HCT116 (cell line): ENCODE measurements around the gene PLEKHA5. TPM values are rescaled to one million over a fixed set of nuclear protein-coding genes. Genes with fewer than 3 reads are reported as not detected.

Source experiments
- ATAC-seq: fragments of 200-7000 bp; cut with Tn5 transposase; 2 replicates; pipeline ENCODE4 v1.9.1; 2020; ENCODE audit warnings: mild to moderate bottlenecking, moderate library complexity
- BruUV-seq: library from RNA; stranded (reverse); fragments of 400-500 nt; replicated peaks from 2 replicates; lab custom pipeline; 2021; lab: Mats Ljungman, UMichigan
- CTCF ChIA-PET: fragments of 300-600 bp; sonication (Branson Sonifier 250); formaldehyde crosslinking; loops from one replicate; lab custom pipeline; 2021; ENCODE audit warnings: antibody characterized with exemption; lab: Charles Lee
- POLR2A ChIA-PET: fragments of 300-600, 350-600 bp; sonication (Branson Sonifier 250); formaldehyde crosslinking; loops from one replicate; lab custom pipeline; 2021; ENCODE audit warnings: antibody characterized with exemption; lab: Charles Lee
- RAD21 ChIA-PET, 2 experiments: fragments of 300-600 bp; sonication (Branson Sonifier 250); formaldehyde crosslinking; loops; one replicate each; lab custom pipeline; 2023; ENCODE audit warnings: low total read pairs in 2 of 2; ENCODE audit not compliant: uncharacterized antibody in 2 of 2, unreplicated experiment in 2 of 2, low non-redundant PET in 1 of 2; lab: Charles Lee
- DNase-seq: peaks from one replicate; pipeline ENCODE4 v3.0.0-alpha.2; 2010; ENCODE audit warnings: low read depth, low spot score
- H2AFZ ChIP-seq: fragments of 200-600 bp; shearing (Covaris generic), sonication (generic); 2 replicates; pipeline ENCODE4 v1.6.1; 2017; ENCODE audit warnings: low read depth, mixed run types, mixed read lengths, antibody characterized with exemption, low read length; ENCODE audit not compliant: poor library complexity, severe bottlenecking
- H3K27ac ChIP-seq: 2 replicates; pipeline ENCODE4 v1.5.1; 2012; ENCODE audit warnings: low read depth, low read length
- H3K27me3 ChIP-seq: fragments of 200-600 bp; sonication (generic); 2 replicates; pipeline ENCODE4 v1.6.1; 2016; ENCODE audit warnings: mixed run types, low read length, mixed read lengths; ENCODE audit not compliant: insufficient read depth
- H3K36me3 ChIP-seq, 2 experiments: fragments of 200-500 bp in 1 of 2; fragments of 200-600 bp in 1 of 2; sonication (Bioruptor generic) in 1 of 2; sonication (generic) in 1 of 2; 2 replicates each; pipeline versions ENCODE4 v1.5.1 to v1.6.1; 2014 to 2016; ENCODE audit warnings: low read length in 2 of 2, inconsistent platforms in 1 of 2, mixed read lengths in 1 of 2, mixed run types in 1 of 2; ENCODE audit not compliant: insufficient read depth in 2 of 2, control insufficient read depth in 1 of 2
- H3K4me1 ChIP-seq, 2 experiments: fragments of 200-600 bp in 1 of 2; sonication (generic) in 1 of 2; 2 replicates each; pipeline versions ENCODE4 v1.5.1 to v1.6.1; 2012 to 2017; ENCODE audit warnings: low read length in 2 of 2, inconsistent platforms in 1 of 2, mild to moderate bottlenecking in 1 of 2, mixed read lengths in 1 of 2, mixed run types in 1 of 2, moderate library complexity in 1 of 2; ENCODE audit not compliant: insufficient read depth in 2 of 2, control insufficient read depth in 1 of 2
- H3K4me2 ChIP-seq: fragments of 200-600 bp; sonication (generic); 2 replicates; pipeline ENCODE4 v1.6.1; 2017; ENCODE audit warnings: mixed run types, low read length, mixed read lengths
- H3K4me3 ChIP-seq, 2 experiments: fragments of 200-600 bp in 1 of 2; sonication (generic) in 1 of 2; replicated peaks in 1 of 2; 2 replicates each; pipeline ENCODE4 v1.5.1; 2011 to 2016; ENCODE audit warnings: low read length in 2 of 2, control low read depth in 1 of 2, low read depth in 1 of 2, mild to moderate bottlenecking in 1 of 2, mixed read lengths in 1 of 2, mixed run types in 1 of 2
- H3K79me2 ChIP-seq: fragments of 200-600 bp; sonication (generic); 2 replicates; pipeline ENCODE4 v1.6.1; 2017; ENCODE audit warnings: mild to moderate bottlenecking, mixed run types, low read length, moderate library complexity, mixed read lengths; ENCODE audit not compliant: insufficient read depth
- H3K9ac ChIP-seq: fragments of 200-600 bp; sonication (generic); 2 replicates; pipeline ENCODE4 v1.6.1; 2016; ENCODE audit warnings: low read length, mixed read lengths
- H3K9me2 ChIP-seq: fragments of 200-600 bp; sonication (generic), shearing (Covaris generic); 2 replicates; pipeline ENCODE4 v1.6.1; 2017; ENCODE audit warnings: mixed run types, mild to moderate bottlenecking, moderate library complexity; ENCODE audit not compliant: insufficient read depth
- H3K9me3 ChIP-seq, 2 experiments: fragments of 200-500 bp in 1 of 2; fragments of 200-600 bp in 1 of 2; sonication (Bioruptor generic) in 1 of 2; sonication (generic) in 1 of 2; 2 replicates each; pipeline ENCODE4 v1.6.1; 2014 to 2017; ENCODE audit warnings: low read length in 2 of 2, mixed read lengths in 2 of 2, inconsistent platforms in 1 of 2, low read depth in 1 of 2, mild to moderate bottlenecking in 1 of 2, mixed run types in 1 of 2, moderate library complexity in 1 of 2; ENCODE audit not compliant: control insufficient read depth in 1 of 2, insufficient read depth in 1 of 2
- H4K20me1 ChIP-seq: fragments of 200-600 bp; sonication (generic), shearing (Covaris generic); 2 replicates; pipeline ENCODE4 v1.6.1; 2017; ENCODE audit warnings: mixed run types, mild to moderate bottlenecking, moderate library complexity; ENCODE audit not compliant: insufficient read depth
- CBX3 ChIP-seq: IDR thresholded peaks from 2 replicates; pipeline ENCODE4 v1.6.1; 2012; ENCODE audit warnings: low read depth
- EZH2phosphoT487 ChIP-seq: fragments of 200-600 bp; IDR thresholded peaks from 2 replicates; pipeline ENCODE4 v1.6.1; 2018; ENCODE audit warnings: antibody characterized with exemption, borderline replicate concordance
- JUND ChIP-seq: IDR thresholded peaks from 2 replicates; pipeline ENCODE4 v1.6.1; 2012
- POLR2AphosphoS5 ChIP-seq: IDR thresholded peaks from 2 replicates; pipeline ENCODE4 v1.6.1; 2011; ENCODE audit warnings: mild to moderate bottlenecking, low read depth, low read length, moderate library complexity
- SRF ChIP-seq: IDR thresholded peaks from 2 replicates; pipeline ENCODE4 v1.6.1; 2012; ENCODE audit warnings: low read depth
- TCF7L2 ChIP-seq: IDR thresholded peaks from 2 replicates; pipeline ENCODE4 v1.7.0; 2011; ENCODE audit warnings: borderline replicate concordance, inconsistent platforms; ENCODE audit not compliant: insufficient read depth, insufficient read length; ENCODE audit errors: extremely low read depth
- ZFX ChIP-seq: fragments of 450-650 bp; IDR thresholded peaks from 2 replicates; pipeline ENCODE4 v1.6.1; 2017
- intact Hi-C: fragments of 100-400 bp; cut with micrococcal nuclease; formaldehyde crosslinking; loops from 2 replicates; pipeline ENCODE4 v1.10.0; 2022
- total RNA-seq: library from RNA; stranded (reverse); gene quantifications from one replicate; pipeline ENCODE4 v1.2.1, GENCODE V29; 2021; ENCODE audit not compliant: unreplicated experiment

The PLEKHA5 gene
- total RNA-seq, 1 experiment from 2014 or later: 18.9 TPM

- RAD21 ChIA-PET: no interaction called here
- H3K27me3 ChIP-seq: no peaks in the 10 kb centered on the region
- no peak overlapping the region for H3K4me3 ChIP-seq
- no TSS peak for BruUV-seq
- peak; percentile 55; the same call in 1 of the 2 replicates for ATAC-seq
- H3K4me2 ChIP-seq: no peak overlapping the region
- no peaks in the 10 kb centered on the region for H3K9me2 ChIP-seq
- H3K4me1 ChIP-seq: no peaks in the 10 kb centered on the region
- H3K9me3 ChIP-seq: no peaks in the 10 kb centered on the region
- no peaks in the 10 kb centered on the region for H3K79me2 ChIP-seq
- no peak overlapping the region for H3K9ac ChIP-seq
- TF ChIP-seq TCF7L2 (no peak), JUND (no peak), POLR2AphosphoS5 (no peak)
- POLR2A ChIA-PET: interaction anchor here (0.6 kb wide), 1 partner anchor 101 kb away, joined by 3 read pairs; no protein-coding TSS in a partner anchor
- CTCF ChIA-PET: no interaction called here
- H4K20me1 ChIP-seq: no peaks in the 10 kb centered on the region
- no peak for DNase-seq
- no peak overlapping the region for H3K27ac ChIP-seq
- intact Hi-C loops: no loop called here
- no peaks in the 10 kb centered on the region for H3K36me3 ChIP-seq
- no peak overlapping the region for H2AFZ ChIP-seq
Measured at GRCh38 chr12:19402743-19403431, 273.4 kb downstream of the PLEKHA5 start.

- Histone ChIP-seq H3K36me3 (no peaks in the 10 kb centered on the region), H3K4me1 (no peaks in the 10 kb centered on the region), H2AFZ (no peak overlapping the region), H4K20me1 (no peaks in the 10 kb centered on the region), H3K9ac (no peak overlapping the region), H3K9me3 (no peaks in the 10 kb centered on the region), H3K4me2 (no peak overlapping the region), H3K79me2 (no peaks in the 10 kb centered on the region), H3K27me3 (no peaks in the 10 kb centered on the region), H3K4me3 (no peak overlapping the region), H3K9me2 (no peaks in the 10 kb centered on the region), H3K27ac (no peak overlapping the region)
- DNase-seq (no peak), ATAC-seq (no peak)
- ChIA-PET RAD21 (no interaction called here), POLR2A (no interaction called here), CTCF (no interaction called here)
- no TSS peak for BruUV-seq
- intact Hi-C loops: no loop called here
- TF ChIP-seq CBX3 (no peak), EZH2phosphoT487 (no peak), ZFX (no peak), TCF7L2 (no peak), SRF (no peak)
Measured at GRCh38 chr12:19404242-19404880, 274.8 kb downstream of the PLEKHA5 start.
